Lower leg skin (tissue), 3 donors: ENCODE data around the gene TP63.

Experiments used
- CTCF ChIP-seq, 3 donors: fragments of 450-650 bp; IDR thresholded peaks; one replicate each; pipeline ENCODE4 v1.5.1; 2016; ENCODE audit warnings: antibody characterized with exemption in 3 of 3, mild to moderate bottlenecking in 3 of 3, moderate library complexity in 2 of 3
- POLR2A ChIP-seq, 2 donors: fragments of 450-650 bp; IDR thresholded peaks; one replicate each; pipeline ENCODE4 v1.6.1; 2016 to 2017; ENCODE audit warnings: antibody characterized with exemption in 2 of 2, mild to moderate bottlenecking in 1 of 2, moderate library complexity in 1 of 2

GRCh38 chr3:189921770-189922169 is 290.6 kb downstream of the TP63 start:
- TF ChIP-seq CTCF (IDR thresholded peaks at IDR 0.05) (no peak), POLR2A (IDR thresholded peaks at IDR 0.05) (no peak)
